ENCODE measurements around the gene EVA1A.

DNA sequence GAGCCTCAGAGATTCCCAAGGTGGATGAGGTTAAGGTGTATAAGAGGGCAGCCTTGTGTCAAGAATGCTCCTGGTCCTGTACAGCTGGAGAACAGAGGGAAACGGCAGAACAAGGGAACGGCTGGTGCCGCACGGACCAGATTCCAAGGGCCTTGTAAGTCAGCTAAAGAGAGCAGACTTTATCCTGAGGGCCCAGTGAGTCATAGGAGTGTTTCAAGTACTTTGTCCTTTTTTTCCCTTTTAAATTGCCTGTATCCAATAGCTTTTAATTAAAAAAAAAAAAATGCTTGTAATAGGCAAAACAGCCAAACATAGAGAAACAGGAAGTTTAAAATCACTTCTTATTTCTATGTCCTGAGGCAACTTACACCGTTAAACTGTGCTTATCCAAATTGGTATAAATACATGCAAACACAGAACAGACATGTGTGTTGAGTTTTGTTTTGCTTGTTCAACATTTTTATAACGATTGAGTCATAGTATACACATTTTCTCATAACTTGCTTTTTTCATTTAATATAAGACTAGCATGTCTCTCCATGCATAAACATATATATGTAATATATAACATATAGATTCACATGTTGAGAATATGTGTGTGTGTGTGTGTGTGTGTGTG is 42.1 kb upstream of the EVA1A start:
- TF ChIP-seq YY2 (tag by site-specific recombination; IDR thresholded peaks at IDR 0.05) (no peak), GLIS2 (tag by site-specific recombination; IDR thresholded peaks at IDR 0.05) (no peak), GFI1B (tag by site-specific recombination; IDR thresholded peaks at IDR 0.05) (no peak), YY1 (tag by site-specific recombination; IDR thresholded peaks at IDR 0.05) (no peak), WT1 (tag by site-specific recombination; IDR thresholded peaks at IDR 0.05) (no peak), ZNF341 (tag by site-specific recombination; IDR thresholded peaks at IDR 0.05; ENCODE audit: low read depth) (no peak), PATZ1 (tag by site-specific recombination; IDR thresholded peaks at IDR 0.05) (no peak), ZFP69B (tag by site-specific recombination; IDR thresholded peaks at IDR 0.05) (no peak)
- TF ChIP-seq, protein P1, sequence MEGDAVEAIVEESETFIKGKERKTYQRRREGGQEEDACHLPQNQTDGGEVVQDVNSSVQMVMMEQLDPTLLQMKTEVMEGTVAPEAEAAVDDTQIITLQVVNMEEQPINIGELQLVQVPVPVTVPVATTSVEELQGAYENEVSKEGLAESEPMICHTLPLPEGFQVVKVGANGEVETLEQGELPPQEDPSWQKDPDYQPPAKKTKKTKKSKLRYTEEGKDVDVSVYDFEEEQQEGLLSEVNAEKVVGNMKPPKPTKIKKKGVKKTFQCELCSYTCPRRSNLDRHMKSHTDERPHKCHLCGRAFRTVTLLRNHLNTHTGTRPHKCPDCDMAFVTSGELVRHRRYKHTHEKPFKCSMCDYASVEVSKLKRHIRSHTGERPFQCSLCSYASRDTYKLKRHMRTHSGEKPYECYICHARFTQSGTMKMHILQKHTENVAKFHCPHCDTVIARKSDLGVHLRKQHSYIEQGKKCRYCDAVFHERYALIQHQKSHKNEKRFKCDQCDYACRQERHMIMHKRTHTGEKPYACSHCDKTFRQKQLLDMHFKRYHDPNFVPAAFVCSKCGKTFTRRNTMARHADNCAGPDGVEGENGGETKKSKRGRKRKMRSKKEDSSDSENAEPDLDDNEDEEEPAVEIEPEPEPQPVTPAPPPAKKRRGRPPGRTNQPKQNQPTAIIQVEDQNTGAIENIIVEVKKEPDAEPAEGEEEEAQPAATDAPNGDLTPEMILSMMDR (tag by site-specific recombination; IDR thresholded peaks at IDR 0.05), result no peak
- TF ChIP-seq, protein P2, sequence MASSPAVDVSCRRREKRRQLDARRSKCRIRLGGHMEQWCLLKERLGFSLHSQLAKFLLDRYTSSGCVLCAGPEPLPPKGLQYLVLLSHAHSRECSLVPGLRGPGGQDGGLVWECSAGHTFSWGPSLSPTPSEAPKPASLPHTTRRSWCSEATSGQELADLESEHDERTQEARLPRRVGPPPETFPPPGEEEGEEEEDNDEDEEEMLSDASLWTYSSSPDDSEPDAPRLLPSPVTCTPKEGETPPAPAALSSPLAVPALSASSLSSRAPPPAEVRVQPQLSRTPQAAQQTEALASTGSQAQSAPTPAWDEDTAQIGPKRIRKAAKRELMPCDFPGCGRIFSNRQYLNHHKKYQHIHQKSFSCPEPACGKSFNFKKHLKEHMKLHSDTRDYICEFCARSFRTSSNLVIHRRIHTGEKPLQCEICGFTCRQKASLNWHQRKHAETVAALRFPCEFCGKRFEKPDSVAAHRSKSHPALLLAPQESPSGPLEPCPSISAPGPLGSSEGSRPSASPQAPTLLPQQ (tag by site-specific recombination; IDR thresholded peaks at IDR 0.05), result no peak
